K562 (cell line): Measurements from ENCODE around the gene FOXN3. TPM values are rescaled to one million over a fixed set of nuclear protein-coding genes. Genes with fewer than 3 reads are reported as not detected.

Experiments used
- ATAC-seq: fragments of 200-7000 bp; cut with Tn5 transposase; 3 replicates; pipeline ENCODE4 v1.9.1; 2020; ENCODE audit warnings: moderate library complexity
- BruUV-seq: library from RNA; stranded (reverse); fragments of 400-500 nt; replicated peaks from 2 replicates; lab custom pipeline; 2021; lab: Mats Ljungman, UMichigan
- CTCF ChIA-PET: fragments of 300-600 bp; formaldehyde crosslinking; extraction: SDS; loops from one replicate; lab custom pipeline; 2021; ENCODE audit warnings: low intra/inter-chr PET ratio; lab: Yijun Ruan, JAX
- POLR2A ChIA-PET: fragments of 300-600, 350-650 bp; sonication (Branson Sonifier 250); formaldehyde crosslinking; extraction: SDS; loops from one replicate; lab custom pipeline; 2021; ENCODE audit warnings: antibody characterized with exemption, inconsistent platforms; lab: Yijun Ruan, JAX
- DNase-seq, 4 experiments: peaks; one replicate each; pipeline versions ENCODE4 v3.0.0 to v3.0.0-alpha.2; 2011 to 2018; ENCODE audit warnings: low spot score in 3 of 4, mixed read lengths in 3 of 4; ENCODE audit errors: extremely low read depth in 1 of 4
- FAIRE-seq: peaks from 2 replicates; lab custom pipeline; 2011; peaks lifted over from hg19 to GRCh38; lab: Jason Lieb, UNC
- H2AFZ ChIP-seq: 2 replicates; pipeline ENCODE4 v1.6.0; 2011; ENCODE audit warnings: low read depth, low read length, control low read depth, inconsistent platforms
- H3K27ac ChIP-seq: fragments of 200-600 bp; 3 replicates; pipeline ENCODE4 v1.8.0; 2011; ENCODE audit warnings: low read depth, mild to moderate bottlenecking, control low read depth, inconsistent platforms, low read length, moderate library complexity, mixed read lengths; ENCODE audit errors: extremely low read depth
- H3K27me3 ChIP-seq, 2 experiments: fragments of 300-600 bp in 1 of 2; 2 replicates in 1 of 2; 3 replicates in 1 of 2; pipeline versions ENCODE4 v1.6.0 to v1.8.0; 2011; ENCODE audit warnings: inconsistent platforms in 2 of 2, low read length in 2 of 2, mild to moderate bottlenecking in 1 of 2, mixed read lengths in 1 of 2, moderate library complexity in 1 of 2; ENCODE audit not compliant: control insufficient read depth in 2 of 2, insufficient read depth in 2 of 2
- H3K36me3 ChIP-seq: fragments of 300-600 bp; 3 replicates; pipeline ENCODE4 v1.8.0; 2011; ENCODE audit warnings: mild to moderate bottlenecking, low read length, inconsistent platforms; ENCODE audit not compliant: control insufficient read depth, insufficient read depth
- H3K4me1 ChIP-seq, 2 experiments: fragments of 200-600 bp in 1 of 2; replicated peaks in 1 of 2; 2 replicates in 1 of 2; 3 replicates in 1 of 2; pipeline versions ENCODE4 v1.5.1 to v1.8.0; 2011; ENCODE audit warnings: inconsistent platforms in 2 of 2, low read length in 2 of 2, mild to moderate bottlenecking in 1 of 2, mixed read lengths in 1 of 2, moderate library complexity in 1 of 2; ENCODE audit not compliant: control insufficient read depth in 2 of 2, insufficient read depth in 2 of 2
- H3K4me2 ChIP-seq: 2 replicates; pipeline ENCODE4 v1.6.1; 2011; ENCODE audit warnings: low read length, control low read depth, inconsistent platforms, mixed read lengths; ENCODE audit not compliant: insufficient read depth
- H3K4me3 ChIP-seq: fragments of 200-600 bp; sonication (generic), shearing (Covaris generic); 2 replicates; pipeline ENCODE4 v1.5.1; 2016; ENCODE audit warnings: control low read depth, inconsistent platforms
- H3K79me2 ChIP-seq: fragments of 200-600 bp; 3 replicates; pipeline ENCODE4 v1.8.0; 2011; ENCODE audit warnings: low read length, inconsistent platforms; ENCODE audit not compliant: control insufficient read depth, insufficient read depth
- H3K9ac ChIP-seq, 2 experiments: 2 replicates each; pipeline versions ENCODE4 v1.6.0 to v1.6.1; 2011; ENCODE audit warnings: low read depth in 2 of 2, low read length in 2 of 2, control low read depth in 1 of 2, inconsistent platforms in 1 of 2, mild to moderate bottlenecking in 1 of 2, mixed read lengths in 1 of 2; ENCODE audit not compliant: insufficient read depth in 1 of 2
- H3K9me1 ChIP-seq: one replicate; pipeline ENCODE4 v1.6.0; 2011; ENCODE audit warnings: inconsistent platforms, mild to moderate bottlenecking, low read length, moderate library complexity; ENCODE audit not compliant: control insufficient read depth, insufficient read depth
- H3K9me3 ChIP-seq: replicated peaks from 2 replicates; pipeline ENCODE4 v1.5.1; 2011; ENCODE audit warnings: low read depth, low read length, inconsistent platforms; ENCODE audit not compliant: control insufficient read depth, insufficient read depth
- H4K20me1 ChIP-seq: replicated peaks from 2 replicates; pipeline ENCODE4 v1.6.1; 2011; ENCODE audit warnings: low read length, inconsistent platforms, mixed read lengths; ENCODE audit not compliant: control insufficient read depth, insufficient read depth
- SOX6 ChIP-seq: fragments of 450-650 bp; IDR thresholded peaks from 2 replicates; pipeline ENCODE4 v1.6.1; 2014; ENCODE audit warnings: mild to moderate bottlenecking
- SRSF1 ChIP-seq: fragments of 200-400 bp; formaldehyde crosslinking; IDR thresholded peaks from 2 replicates; pipeline ENCODE4 v1.6.1; 2017; ENCODE audit warnings: mild to moderate bottlenecking, low read depth, low read length, moderate library complexity
- SUPT5H ChIP-seq: fragments of 450-650 bp; IDR thresholded peaks from 2 replicates; pipeline ENCODE4 v1.6.1; 2016
- WGBS: fragments of 100-300 bp; shearing (Covaris generic); methylation state at CpG from one replicate; pipeline ENCODE4 v1.1.6; 2016; ENCODE audit warnings: low coverage, mixed read lengths; ENCODE audit not compliant: insufficient coverage; ENCODE audit errors: missing lambda C conversion rate; 5-methylcytosine and 5-hydroxymethylcytosine counted together
- in situ Hi-C: fragments of 300-500 bp; cut with MboI; formaldehyde crosslinking; loops from 4 replicates; pipeline ENCODE4 v1.15.0; 2018; ENCODE audit warnings: inconsistent platforms, mixed read lengths
- intact Hi-C: fragments of 100-400 bp; cut with micrococcal nuclease; formaldehyde crosslinking; loops from 2 replicates; pipeline ENCODE4 v1.14.2; 2022
- polyA plus RNA-seq, 8 experiments: library from polyadenylated mRNA; depleted of rRNA in 4 of 8; stranded (reverse) in 5 of 8; unstranded in 3 of 8; fragments of >200 nt; fragmentation: Nextera tagmentation in 2 of 8; fragmentation: Illumina TruSeq in 1 of 8; extraction: Ambion mirVana in 2 of 8; extraction: Trizol in 1 of 8; gene quantifications; 2 replicates each; pipeline versions ENCODE4 v1.2.1 to v1.2.3, GENCODE V29; 2011 to 2014; ENCODE audit warnings: inconsistent platforms in 1 of 8, missing spikeins in 1 of 8
- total RNA-seq, 7 experiments: library from RNA; depleted of rRNA in 6 of 7; stranded (reverse); fragments of >200 nt in 6 of 7; fragmentation: Illumina TruSeq in 2 of 7; extraction: Trizol in 2 of 7; gene quantifications; 2 replicates each; pipeline versions ENCODE4 v1.2.1 to v1.2.3, GENCODE V29; 2011 to 2021; ENCODE audit warnings: low replicate concordance in 1 of 7
- TF ChIP-seq, protein P1 (sequence below), 2 experiments: fragments of 200-800 bp in 1 of 2; sonication (Bioruptor generic) in 1 of 2; sonication (generic) in 1 of 2; formaldehyde crosslinking in 1 of 2; IDR thresholded peaks in 1 of 2; conservative IDR thresholded peaks in 1 of 2; 2 replicates each; pipeline versions ENCODE4 v1.5.0 to v1.6.1; 2016 to 2020; ENCODE audit warnings: missing compliant biosample characterization in 1 of 2, missing genetic modification characterization in 1 of 2, missing genetic modification reagents in 1 of 2

FOXN3 gene
- total and polyA plus RNA-seq, 9 of the 15 experiments (the other 6 are each of a cell fraction or from before 2014, with no cell fraction given) = 0.07 to 1.3 (median 0.40) TPM

DNA sequence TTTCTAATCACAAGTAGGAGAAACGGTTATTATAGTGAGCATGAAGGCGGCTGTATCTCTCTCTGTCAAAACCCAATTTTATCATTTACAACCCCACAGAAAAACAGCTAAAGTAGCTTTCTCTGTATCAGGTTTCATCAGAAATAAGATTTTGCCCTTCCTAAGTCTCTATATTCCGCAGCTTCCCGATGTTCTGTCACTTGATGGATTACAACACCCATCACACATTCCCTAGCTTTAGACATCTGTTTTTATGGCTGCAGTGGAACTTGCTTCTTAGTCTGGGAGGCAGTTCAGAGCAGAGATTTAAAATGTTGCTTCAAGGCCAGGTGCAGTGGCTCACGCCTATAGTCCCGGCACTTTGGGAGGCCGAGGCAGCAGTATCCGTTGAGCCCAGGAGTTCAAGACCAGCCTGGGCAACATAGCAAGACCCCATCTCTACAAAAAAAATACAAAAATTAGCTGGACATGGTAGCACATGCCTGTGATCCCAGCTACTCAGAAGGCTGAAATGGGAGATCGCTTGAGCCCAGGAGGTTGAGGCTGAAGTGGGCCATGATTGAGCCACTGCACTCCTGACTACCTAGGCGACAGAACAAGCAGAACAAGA, 27.6 kb upstream of the FOXN3 start:
- Histone ChIP-seq H3K79me2 (no peaks in the 10 kb centered on the region), H3K9me1 (no peaks in the 10 kb centered on the region), H3K4me3 (no peak overlapping the region), H3K27ac (no peak overlapping the region), H3K9me3 (no peaks in the 10 kb centered on the region), H3K4me1 (no peaks in the 10 kb centered on the region; a peak in 1 of 5 replicates), H2AFZ (no peak overlapping the region), H4K20me1 (no peaks in the 10 kb centered on the region), H3K4me2 (no peak overlapping the region), H3K27me3 (peaks cover 0 to 1% of the 10 kb centered on the region in 2 experiments; a peak in 1 of 5 replicates), H3K36me3 (no peaks in the 10 kb centered on the region), H3K9ac (no peak overlapping the region)
- WGBS = 2% methylated on average over 9 of the region's 10 CpGs
- POLR2A ChIA-PET = no interaction called here
- DNase-seq = no peak
- intact Hi-C loops (no loop called here), in situ Hi-C loops (no loop called here)
- FAIRE-seq = no peak
- BruUV-seq = no TSS peak
- TF ChIP-seq SUPT5H = no peak
- TF ChIP-seq SOX6 = no peak
- no peak for TF ChIP-seq SRSF1
- TF ChIP-seq, protein P1, sequence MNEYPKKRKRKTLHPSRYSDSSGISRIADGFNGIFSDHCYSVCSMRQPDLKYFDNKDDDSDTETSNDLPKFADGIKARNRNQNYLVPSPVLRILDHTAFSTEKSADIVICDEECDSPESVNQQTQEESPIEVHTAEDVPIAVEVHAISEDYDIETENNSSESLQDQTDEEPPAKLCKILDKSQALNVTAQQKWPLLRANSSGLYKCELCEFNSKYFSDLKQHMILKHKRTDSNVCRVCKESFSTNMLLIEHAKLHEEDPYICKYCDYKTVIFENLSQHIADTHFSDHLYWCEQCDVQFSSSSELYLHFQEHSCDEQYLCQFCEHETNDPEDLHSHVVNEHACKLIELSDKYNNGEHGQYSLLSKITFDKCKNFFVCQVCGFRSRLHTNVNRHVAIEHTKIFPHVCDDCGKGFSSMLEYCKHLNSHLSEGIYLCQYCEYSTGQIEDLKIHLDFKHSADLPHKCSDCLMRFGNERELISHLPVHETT (CRISPR knock-in tag; conservative IDR thresholded peaks at IDR 0.05 in 1 of 2, IDR thresholded peaks at IDR 0.05 in 1 of 2) = no peak
- CTCF ChIA-PET = no interaction called here
- ATAC-seq = no peak
